NCI-H82 (cell line): ENCODE measurements around the gene PLOD2.

ENCODE experiments used
- DNase-seq: peaks from one replicate; lab custom pipeline; 2025; lab: John Stamatoyannopoulos, UW

The PLOD2 gene

GRCh38 chr3:146099316-146099715 is 61.7 kb downstream of the PLOD2 start:
- DNase-seq, result no peak

DNA sequence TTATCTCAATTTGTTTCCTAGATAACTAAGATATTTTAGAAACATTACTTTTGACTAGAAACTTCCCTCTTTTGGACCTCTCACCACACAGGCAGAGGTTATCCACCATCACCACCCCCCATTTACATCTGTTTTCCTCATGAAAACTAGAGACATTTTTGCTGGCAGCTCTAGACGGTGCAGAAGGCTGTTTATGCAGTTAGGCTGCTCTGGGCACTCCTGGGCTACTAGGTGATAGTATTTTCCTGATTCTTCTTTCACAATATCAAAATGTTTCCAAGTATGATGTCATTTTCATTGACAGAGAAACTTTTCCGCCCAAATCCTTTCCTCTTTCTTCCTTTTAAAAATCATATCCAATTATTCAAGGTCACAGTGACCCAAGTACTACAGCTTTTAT is 67.1 kb downstream of the PLOD2 start:
- DNase-seq, result no peak

- no peak for DNase-seq
Observed at GRCh38 chr3:146092230-146092629, 68.8 kb downstream of the PLOD2 start.

DNA sequence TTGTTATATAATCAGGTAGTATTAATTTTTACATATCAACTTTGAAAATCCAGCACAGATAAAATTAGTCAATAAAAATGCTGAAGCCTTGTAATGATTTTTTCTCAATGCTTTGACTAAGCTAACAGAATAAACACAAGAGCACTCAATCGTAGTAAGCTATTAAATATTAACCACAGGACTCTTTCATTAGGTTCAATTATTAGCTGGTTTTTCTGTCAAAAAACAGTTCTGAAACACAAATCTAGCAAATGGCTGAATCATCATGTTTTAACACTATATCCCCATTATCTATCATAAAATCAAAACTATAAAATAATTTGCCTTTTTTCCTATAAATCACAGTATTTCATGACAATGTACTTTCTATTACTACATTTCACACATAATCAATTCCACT is 69.6 kb downstream of the PLOD2 start:
- no peak for DNase-seq

DNA sequence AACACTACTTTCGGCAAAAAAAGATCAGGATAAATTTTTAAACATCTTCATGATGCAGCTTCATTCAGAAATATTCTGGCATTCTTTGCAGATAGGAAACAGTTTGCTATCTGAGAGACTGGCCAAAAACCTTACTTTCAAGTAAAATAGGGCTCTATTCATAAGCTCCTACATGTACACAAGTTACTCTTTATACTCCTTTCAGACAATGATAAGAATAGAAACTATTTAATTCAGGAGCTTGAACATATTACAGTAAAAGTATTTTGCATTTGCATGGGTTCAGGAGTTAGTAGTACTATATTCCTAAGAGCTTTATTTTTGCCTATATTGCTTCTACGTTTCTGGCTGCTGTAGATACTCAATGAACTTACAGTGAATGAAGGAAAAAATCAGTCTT is 70.5 kb downstream of the PLOD2 start:
- no peak for DNase-seq

DNA sequence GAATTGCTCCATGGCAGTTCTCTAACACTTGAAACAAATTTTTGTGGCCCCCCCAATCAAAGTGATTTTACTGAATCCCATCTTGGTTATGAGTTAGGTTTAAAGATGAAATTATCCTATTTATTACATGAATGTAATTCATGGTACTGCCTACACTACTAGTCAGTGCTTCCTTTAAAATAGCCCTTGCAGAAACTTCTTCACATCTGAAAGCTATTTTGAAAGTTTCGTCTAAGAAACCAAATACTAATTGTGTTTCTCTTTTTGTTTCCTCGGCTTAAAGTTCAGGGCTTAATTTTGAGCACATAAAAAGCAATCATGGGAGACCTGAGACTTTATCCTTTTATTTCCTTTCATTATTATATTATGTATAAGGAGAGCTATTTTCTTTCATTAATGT is 72.1 kb downstream of the PLOD2 start:
- DNase-seq, result no peak

DNA sequence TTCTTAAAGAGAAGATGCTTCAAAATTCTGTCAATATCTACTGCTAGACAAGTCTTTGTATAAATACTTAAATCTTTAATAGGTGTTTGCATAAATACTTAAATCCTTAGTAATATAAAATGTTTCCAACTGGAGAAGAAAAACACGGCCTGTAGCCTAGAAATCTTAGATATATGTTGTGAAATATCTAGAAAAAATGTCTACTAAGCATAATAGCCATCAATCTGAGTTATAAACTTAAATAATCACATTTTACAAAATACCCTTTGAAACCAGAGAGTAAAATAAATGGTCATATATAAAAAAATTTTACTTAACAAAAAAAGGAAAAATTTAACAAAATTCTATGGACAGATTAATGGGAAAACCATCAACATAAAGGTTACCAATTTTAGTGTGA is 73.9 kb downstream of the PLOD2 start:
- DNase-seq, result no peak

GRCh38 chr3:146086211-146086610 is 74.8 kb downstream of the PLOD2 start:
- DNase-seq, result peak; percentile 35

DNA sequence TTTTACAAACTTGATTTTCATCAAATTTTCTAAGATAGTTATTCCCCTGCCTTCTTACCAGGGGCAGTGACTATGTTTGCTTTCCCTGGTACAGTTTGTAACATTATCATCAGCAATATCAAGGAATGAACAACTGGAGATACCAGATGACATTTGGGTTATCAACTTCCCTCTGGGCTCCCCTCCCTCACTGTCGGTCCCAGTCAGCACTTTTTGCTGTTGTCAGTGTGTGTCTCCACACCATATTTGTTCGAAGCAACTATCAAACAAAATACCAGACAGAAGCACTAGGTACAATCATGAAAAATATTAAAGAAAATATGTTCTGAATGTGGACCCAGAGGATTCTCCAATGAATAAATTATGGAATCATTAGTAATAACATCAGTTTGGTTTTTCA is 75.3 kb downstream of the PLOD2 start:
- DNase-seq, result no peak

DNA sequence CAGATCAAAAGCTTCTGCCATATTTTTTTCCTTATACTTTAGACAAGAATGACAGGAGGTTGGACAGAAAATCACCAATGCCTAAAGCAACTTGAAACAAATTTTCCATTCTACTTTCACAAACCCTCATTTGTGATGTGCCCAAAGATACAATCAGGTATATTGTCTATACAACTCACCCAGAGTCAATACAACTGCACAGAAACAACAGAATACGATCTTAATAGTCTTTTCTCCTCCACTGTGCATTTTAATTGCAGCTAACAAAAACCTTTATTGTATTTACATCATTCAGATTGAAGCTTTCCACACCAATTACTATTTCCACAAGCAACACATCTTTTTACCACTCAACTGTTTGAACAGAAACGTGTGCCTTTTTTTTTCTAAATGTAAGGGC is 80.4 kb downstream of the PLOD2 start:
- no peak for DNase-seq

- DNase-seq, result no peak
Observed at GRCh38 chr3:146078031-146078430, 83.0 kb downstream of the PLOD2 start.

DNA sequence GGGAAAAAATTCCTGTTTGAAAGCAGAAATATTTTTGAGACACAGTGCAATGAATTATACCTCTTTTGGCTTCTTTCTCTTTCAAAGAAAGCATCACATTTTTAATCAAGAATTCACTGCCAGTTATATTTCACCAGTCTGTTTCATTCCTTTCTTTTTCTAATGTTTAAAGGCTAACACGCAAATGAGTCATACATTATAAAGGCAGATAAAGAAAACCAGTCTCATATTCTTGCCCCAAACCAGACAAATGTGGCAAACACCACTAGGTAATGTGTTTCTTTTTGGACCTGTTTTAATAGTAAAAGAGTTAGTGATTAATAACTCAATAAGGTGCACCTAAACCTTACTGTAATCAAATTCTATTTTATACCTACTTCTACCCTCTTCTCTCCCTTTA is 83.8 kb downstream of the PLOD2 start:
- DNase-seq, result no peak

GRCh38 chr3:146072824-146073223 is 88.2 kb downstream of the PLOD2 start:
- DNase-seq, result no peak

DNA sequence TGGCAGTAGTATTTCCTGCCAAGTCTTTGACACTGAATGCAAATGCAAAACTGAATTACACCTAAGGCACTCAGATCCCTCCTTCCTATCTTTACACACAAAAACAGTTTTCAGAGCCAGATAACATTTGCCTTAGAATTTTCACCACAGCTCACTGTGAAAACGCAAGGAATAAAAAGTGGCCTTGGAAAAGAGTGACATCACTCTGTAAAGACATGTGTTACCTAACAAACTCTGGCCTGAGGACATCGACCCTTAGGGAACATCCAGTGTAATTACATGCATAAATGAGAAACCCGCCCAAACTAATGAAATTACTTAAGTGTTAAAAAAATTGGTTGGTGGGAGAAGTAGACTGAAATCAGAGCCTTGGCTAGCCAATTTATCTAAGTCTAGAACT is 88.9 kb downstream of the PLOD2 start:
- DNase-seq, result no peak

GRCh38 chr3:146071632-146072031 is 89.4 kb downstream of the PLOD2 start:
- DNase-seq, result no peak

DNA sequence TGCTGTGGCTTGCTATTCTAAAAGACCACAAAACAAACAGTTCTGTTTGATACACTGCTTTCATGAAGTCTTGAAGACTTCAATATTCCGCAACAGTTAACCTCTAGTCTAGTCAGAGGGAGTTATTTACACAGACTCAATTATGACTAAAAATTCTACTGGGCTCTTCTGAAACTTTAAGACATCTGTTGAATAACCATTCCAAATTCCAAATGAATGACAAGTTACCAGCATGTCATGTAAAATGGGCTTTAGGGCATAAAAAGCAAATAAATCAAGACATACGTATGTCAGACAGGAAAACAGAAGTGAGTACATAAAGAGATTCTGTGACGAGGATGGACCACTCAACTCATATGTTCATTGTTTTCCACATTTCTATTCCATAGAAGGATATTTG is 93.9 kb downstream of the PLOD2 start:
- DNase-seq, result no peak

GRCh38 chr3:146065573-146066006 is 95.4 kb downstream of the PLOD2 start:
- DNase-seq, result peak; percentile 66

GRCh38 chr3:146058241-146058640 is 102.7 kb downstream of the PLOD2 start:
- DNase-seq, result no peak

DNA sequence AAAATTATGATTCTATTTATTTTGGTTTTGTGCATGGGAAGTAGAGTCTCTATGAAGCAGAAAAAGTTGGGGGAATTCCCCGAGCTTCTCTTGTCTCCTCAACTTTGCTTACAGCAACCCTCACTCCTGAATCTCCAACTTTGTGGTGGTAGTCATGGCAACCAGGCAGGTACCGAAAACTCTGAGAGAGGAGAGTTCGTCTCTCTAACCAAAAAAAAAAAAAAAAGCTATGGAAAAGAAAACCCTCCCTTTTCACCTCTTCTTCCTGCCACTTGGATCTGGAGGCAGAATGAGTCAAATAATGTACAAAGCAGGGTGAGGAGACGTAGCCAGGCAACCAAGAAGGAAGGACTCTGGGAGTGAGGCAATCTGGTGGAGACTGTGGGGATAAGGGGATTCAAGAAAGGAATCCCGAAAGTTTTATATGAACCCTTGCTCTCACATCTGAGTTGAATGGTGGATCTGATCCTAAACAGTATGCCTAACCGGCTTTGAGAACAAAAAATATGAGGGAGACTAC is 108.1 kb downstream of the PLOD2 start:
- no peak for DNase-seq

- no peak for DNase-seq
Observed at GRCh38 chr3:146052056-146052790, 108.8 kb downstream of the PLOD2 start.

- no peak for DNase-seq
Observed at GRCh38 chr3:146050691-146051090, 110.3 kb downstream of the PLOD2 start.

DNA sequence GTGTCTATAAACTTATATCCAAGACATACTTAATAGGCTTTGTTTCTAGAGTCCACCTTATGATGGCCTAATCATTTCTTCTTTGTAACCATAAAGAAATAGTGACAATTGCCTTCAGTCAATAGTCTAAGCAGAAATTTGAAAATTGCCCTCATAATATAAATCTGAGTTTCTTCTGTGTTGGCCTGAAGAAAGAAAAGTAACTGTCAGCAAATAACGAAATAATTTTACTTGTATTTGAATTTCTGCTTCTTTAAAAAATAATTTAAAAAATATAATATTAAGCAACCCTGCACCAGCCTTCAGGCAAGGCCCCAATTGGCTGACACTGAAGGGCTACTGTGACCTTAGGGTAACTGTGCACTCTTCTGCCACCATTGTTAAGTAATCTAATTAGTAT is 113.5 kb downstream of the PLOD2 start:
- DNase-seq, result no peak

- DNase-seq, result no peak
Observed at GRCh38 chr3:146044046-146044445, 116.9 kb downstream of the PLOD2 start.

DNA sequence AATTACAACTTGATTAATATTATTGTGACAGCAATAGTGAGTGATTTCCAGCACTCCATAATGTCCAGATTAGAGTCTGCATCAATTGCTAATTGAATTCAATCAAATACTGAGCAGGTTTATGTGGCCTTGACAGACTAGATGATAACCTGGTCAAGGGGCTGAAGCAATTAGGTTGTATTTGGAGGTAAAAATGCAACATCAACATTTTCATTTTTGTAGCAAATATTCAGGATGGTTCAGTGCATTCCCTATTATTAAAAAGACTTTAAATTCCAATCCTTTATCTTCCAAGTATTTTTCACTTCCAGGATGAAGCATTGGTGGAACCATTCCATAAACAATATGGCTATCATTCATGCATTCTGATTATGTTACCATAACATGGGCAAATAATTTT is 120.4 kb downstream of the PLOD2 start:
- no peak for DNase-seq
